ENCODE data around the gene SRSF5. TPM values are rescaled to one million over a fixed set of nuclear protein-coding genes. Genes with fewer than 3 reads are reported as not detected.
"Not testable (repeated sequence)": the region's sequence is repeated elsewhere in the genome, so short reads cannot be mapped to it uniquely, and the experiment has no call there.

The SRSF5 gene
- total and polyA plus RNA-seq, 2 donors, result 315 to 589 TPM

- H3K36me3 ChIP-seq (ENCODE audit: control insufficient read depth in 2 of 2, insufficient read depth in 2 of 2, low read length in 1 of 2); H3K4me1 ChIP-seq (ENCODE audit: control insufficient read depth in 2 of 2, insufficient read depth in 2 of 2, low read length in 2 of 2); H3K4me3 ChIP-seq (ENCODE audit: low read length in 2 of 2); H3K27ac ChIP-seq (ENCODE audit: low read depth in 1 of 2, low read length in 1 of 2); H3K27me3 ChIP-seq (ENCODE audit: control insufficient read depth in 2 of 2, insufficient read depth in 1 of 2, low read length in 1 of 2); DNase-seq (ENCODE audit: low read depth in 6 of 9, low spot score in 9 of 9); H3K9me3 ChIP-seq (ENCODE audit: control insufficient read depth in 2 of 2, insufficient read depth in 1 of 2, low read length in 1 of 2): not testable (repeated sequence)
- WGBS, result 93% methylated on average over 4 of the region's 4 CpGs
Observed at GRCh38 chr14:69736405-69736804, 30.5 kb upstream of the SRSF5 start.

DNA sequence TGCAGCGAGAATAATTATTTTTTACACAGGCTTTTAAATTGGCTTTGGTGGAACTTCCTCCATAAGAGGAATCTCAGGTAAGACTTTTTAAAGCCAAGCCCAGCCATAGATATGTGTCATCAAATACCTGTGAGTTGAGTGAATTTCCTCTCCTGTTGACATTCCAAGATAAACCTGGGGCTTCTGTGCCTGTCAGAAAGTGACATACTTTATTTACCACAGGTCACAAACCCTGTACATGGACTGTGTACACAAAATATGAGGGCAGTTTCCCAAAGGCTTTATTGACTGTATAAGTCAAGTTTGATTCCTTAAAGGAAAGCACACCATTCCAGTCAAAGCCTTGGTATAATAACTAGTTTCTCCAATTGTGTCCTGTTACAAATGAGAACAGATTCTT is 25.9 kb upstream of the SRSF5 start:
- no peak overlapping the region for H3K27ac ChIP-seq (ENCODE audit: low read depth in 1 of 2, low read length in 1 of 2)
- DNase-seq (ENCODE audit: low read depth in 6 of 9, low spot score in 9 of 9), result no peak
- no peak overlapping the region for H3K4me3 ChIP-seq (ENCODE audit: low read length in 2 of 2)
- peaks cover 0 to 7% of the 10 kb centered on the region in 2 donors for H3K9me3 ChIP-seq (ENCODE audit: control insufficient read depth in 2 of 2, insufficient read depth in 1 of 2, low read length in 1 of 2)
- 97% methylated on average over 1 of the region's 1 CpG for whole genome bisulfite sequencing
- H3K27me3 ChIP-seq (ENCODE audit: control insufficient read depth in 2 of 2, insufficient read depth in 1 of 2, low read length in 1 of 2), result no peaks in the 10 kb centered on the region
- no peaks in the 10 kb centered on the region for H3K36me3 ChIP-seq (ENCODE audit: control insufficient read depth in 2 of 2, insufficient read depth in 2 of 2, low read length in 1 of 2)
- no peaks in the 10 kb centered on the region for H3K4me1 ChIP-seq (ENCODE audit: control insufficient read depth in 2 of 2, insufficient read depth in 2 of 2, low read length in 2 of 2)

DNA sequence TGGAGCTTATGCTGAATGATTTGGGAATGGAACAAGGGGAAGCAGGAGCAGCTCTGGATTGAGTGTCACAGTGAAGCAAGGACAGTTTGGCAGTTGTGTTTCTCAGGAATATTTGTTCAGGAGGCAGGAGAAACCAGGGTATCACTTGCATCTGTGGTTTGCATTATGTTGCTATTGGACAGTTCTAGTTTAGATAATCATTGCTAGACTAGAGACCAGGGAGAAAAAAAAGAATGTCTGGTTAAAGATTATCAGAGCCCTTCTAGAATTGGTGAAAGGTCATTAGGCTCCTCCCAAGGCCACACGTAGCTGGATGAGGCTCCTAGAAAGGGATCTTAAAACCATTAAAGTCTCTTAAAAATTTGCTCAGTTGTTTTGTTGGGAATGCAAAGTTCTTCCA is 17.0 kb upstream of the SRSF5 start:
- H3K9me3 ChIP-seq (ENCODE audit: control insufficient read depth in 2 of 2, insufficient read depth in 1 of 2, low read length in 1 of 2), result no peaks in the 10 kb centered on the region
- no peak for DNase-seq (ENCODE audit: low read depth in 6 of 9, low spot score in 9 of 9)
- no peak overlapping the region for H3K27ac ChIP-seq (ENCODE audit: low read depth in 1 of 2, low read length in 1 of 2)
- H3K36me3 ChIP-seq (ENCODE audit: control insufficient read depth in 2 of 2, insufficient read depth in 2 of 2, low read length in 1 of 2), result no peaks in the 10 kb centered on the region
- H3K4me3 ChIP-seq (ENCODE audit: low read length in 2 of 2), result no peak overlapping the region
- H3K27me3 ChIP-seq (ENCODE audit: control insufficient read depth in 2 of 2, insufficient read depth in 1 of 2, low read length in 1 of 2), result no peaks in the 10 kb centered on the region
- 94% methylated on average over 1 of the region's 1 CpG for WGBS
- H3K4me1 ChIP-seq (ENCODE audit: control insufficient read depth in 2 of 2, insufficient read depth in 2 of 2, low read length in 2 of 2), result no peaks in the 10 kb centered on the region

- Histone ChIP-seq H3K27me3 (ENCODE audit: control insufficient read depth in 2 of 2, insufficient read depth in 1 of 2, low read length in 1 of 2) (no peaks in the 10 kb centered on the region), H3K4me3 (ENCODE audit: low read length in 2 of 2) (no peak overlapping the region), H3K27ac (ENCODE audit: low read depth in 1 of 2, low read length in 1 of 2) (no peak overlapping the region), H3K36me3 (ENCODE audit: control insufficient read depth in 2 of 2, insufficient read depth in 2 of 2, low read length in 1 of 2) (no peaks in the 10 kb centered on the region), H3K9me3 (ENCODE audit: control insufficient read depth in 2 of 2, insufficient read depth in 1 of 2, low read length in 1 of 2) (no peaks in the 10 kb centered on the region), H3K4me1 (ENCODE audit: control insufficient read depth in 2 of 2, insufficient read depth in 2 of 2, low read length in 2 of 2) (no peaks in the 10 kb centered on the region)
- WGBS, result 95% methylated on average over 2 of the region's 2 CpGs
- no peak for DNase-seq (ENCODE audit: low read depth in 6 of 9, low spot score in 9 of 9)
Observed at GRCh38 chr14:69750495-69750894, 16.4 kb upstream of the SRSF5 start.

DNA sequence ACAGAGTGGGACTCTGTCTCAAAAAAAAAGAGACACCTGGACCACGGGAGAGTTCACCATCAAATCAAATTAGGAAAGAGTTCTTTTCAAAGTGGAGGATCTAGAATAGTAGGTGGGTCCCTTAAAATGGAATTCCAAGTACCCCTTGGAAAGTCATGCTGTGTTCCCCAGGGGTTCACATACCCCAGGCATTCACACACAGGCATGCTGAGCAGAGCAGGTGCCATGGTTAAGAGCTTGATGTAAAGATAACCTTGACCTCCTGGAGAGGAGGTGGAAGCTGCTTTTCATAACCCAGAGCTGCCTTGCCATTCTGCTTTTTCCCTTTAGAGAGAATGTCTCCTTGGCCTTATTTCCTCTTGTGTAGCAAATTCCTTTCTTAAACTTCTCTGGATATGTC is 14.2 kb upstream of the SRSF5 start:
- WGBS, result 90% methylated on average over 1 of the region's 1 CpG
- Histone ChIP-seq H3K4me3 (ENCODE audit: low read length in 2 of 2) (no peak overlapping the region), H3K9me3 (ENCODE audit: control insufficient read depth in 2 of 2, insufficient read depth in 1 of 2, low read length in 1 of 2) (no peaks in the 10 kb centered on the region), H3K36me3 (ENCODE audit: control insufficient read depth in 2 of 2, insufficient read depth in 2 of 2, low read length in 1 of 2) (no peaks in the 10 kb centered on the region), H3K27me3 (ENCODE audit: control insufficient read depth in 2 of 2, insufficient read depth in 1 of 2, low read length in 1 of 2) (no peaks in the 10 kb centered on the region), H3K27ac (ENCODE audit: low read depth in 1 of 2, low read length in 1 of 2) (no peak overlapping the region), H3K4me1 (ENCODE audit: control insufficient read depth in 2 of 2, insufficient read depth in 2 of 2, low read length in 2 of 2) (no peaks in the 10 kb centered on the region)
- DNase-seq (ENCODE audit: low read depth in 6 of 9, low spot score in 9 of 9), result no peak

DNA sequence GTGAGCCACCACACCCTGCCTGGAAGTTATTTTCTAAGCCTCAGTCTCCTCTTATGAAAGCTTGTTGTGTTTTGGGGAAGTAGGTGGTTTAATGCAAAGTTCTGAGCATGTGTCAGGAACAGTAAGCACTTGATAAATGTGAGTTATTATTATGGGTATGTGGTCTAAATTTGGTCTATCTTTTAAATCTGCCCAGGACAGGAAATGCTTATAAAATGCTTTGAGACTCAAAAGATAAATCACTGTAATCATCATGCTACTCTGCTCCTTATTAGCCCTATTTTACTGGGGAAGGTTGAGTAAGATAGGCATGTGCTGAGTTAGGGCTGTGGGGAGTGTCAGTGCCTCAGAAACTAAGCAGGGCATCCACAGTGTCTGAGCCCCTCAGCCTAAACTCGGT is 13.1 kb upstream of the SRSF5 start:
- 96% methylated on average over 1 of the region's 1 CpG for WGBS
- no peaks in the 10 kb centered on the region for H3K36me3 ChIP-seq (ENCODE audit: control insufficient read depth in 2 of 2, insufficient read depth in 2 of 2, low read length in 1 of 2)
- H3K27me3 ChIP-seq (ENCODE audit: control insufficient read depth in 2 of 2, insufficient read depth in 1 of 2, low read length in 1 of 2), result no peaks in the 10 kb centered on the region
- H3K4me3 ChIP-seq (ENCODE audit: low read length in 2 of 2), result no peak overlapping the region
- H3K27ac ChIP-seq (ENCODE audit: low read depth in 1 of 2, low read length in 1 of 2), result no peak overlapping the region
- no peaks in the 10 kb centered on the region for H3K4me1 ChIP-seq (ENCODE audit: control insufficient read depth in 2 of 2, insufficient read depth in 2 of 2, low read length in 2 of 2)
- H3K9me3 ChIP-seq (ENCODE audit: control insufficient read depth in 2 of 2, insufficient read depth in 1 of 2, low read length in 1 of 2), result no peaks in the 10 kb centered on the region
- no peak for DNase-seq (ENCODE audit: low read depth in 6 of 9, low spot score in 9 of 9)

DNA sequence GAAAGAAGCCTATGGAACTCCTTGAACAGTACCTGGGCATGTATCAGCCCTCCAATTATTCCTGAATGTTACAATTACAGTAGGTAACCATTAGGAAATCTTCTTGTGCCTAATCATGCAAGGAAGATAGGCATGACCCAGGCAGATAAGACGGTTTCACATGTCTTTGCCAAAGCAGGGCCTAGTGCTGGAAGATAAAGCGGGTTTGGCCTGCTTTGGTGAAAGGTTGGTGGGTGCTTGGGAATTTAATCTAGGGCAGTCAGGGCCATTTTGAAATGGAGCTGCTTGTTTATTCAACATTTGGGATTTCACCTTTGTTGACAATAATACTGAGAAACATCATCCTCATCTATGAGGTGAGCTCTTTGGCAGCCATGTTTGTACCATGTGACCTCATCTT is 12.5 kb upstream of the SRSF5 start:
- 74% methylated on average over 2 of the region's 2 CpGs for WGBS
- no peaks in the 10 kb centered on the region for H3K27me3 ChIP-seq (ENCODE audit: control insufficient read depth in 2 of 2, insufficient read depth in 1 of 2, low read length in 1 of 2)
- DNase-seq (ENCODE audit: low read depth in 6 of 9, low spot score in 9 of 9), result no peak

GRCh38 chr14:69755296-69755695 is 11.6 kb upstream of the SRSF5 start:
- no peaks in the 10 kb centered on the region for H3K27me3 ChIP-seq (ENCODE audit: control insufficient read depth in 2 of 2, insufficient read depth in 1 of 2, low read length in 1 of 2)
- no peak for DNase-seq (ENCODE audit: low read depth in 6 of 9, low spot score in 9 of 9)
- H3K36me3 ChIP-seq (ENCODE audit: control insufficient read depth in 2 of 2, insufficient read depth in 2 of 2, low read length in 1 of 2), result no peaks in the 10 kb centered on the region
- no peak overlapping the region for H3K4me3 ChIP-seq (ENCODE audit: low read length in 2 of 2)
- H3K27ac ChIP-seq (ENCODE audit: low read depth in 1 of 2, low read length in 1 of 2), result peak overlapping the region in 1 of 2 donors; percentile 31
- no peaks in the 10 kb centered on the region for H3K4me1 ChIP-seq (ENCODE audit: control insufficient read depth in 2 of 2, insufficient read depth in 2 of 2, low read length in 2 of 2)
- no peaks in the 10 kb centered on the region for H3K9me3 ChIP-seq (ENCODE audit: control insufficient read depth in 2 of 2, insufficient read depth in 1 of 2, low read length in 1 of 2)

More for the DNA sequence above, 12.5 kb upstream of the SRSF5 start:
- no peaks in the 10 kb centered on the region for H3K9me3 ChIP-seq (ENCODE audit: control insufficient read depth in 2 of 2, insufficient read depth in 1 of 2, low read length in 1 of 2)
- H3K4me1 ChIP-seq (ENCODE audit: control insufficient read depth in 2 of 2, insufficient read depth in 2 of 2, low read length in 2 of 2), result no peaks in the 10 kb centered on the region
- H3K4me3 ChIP-seq (ENCODE audit: low read length in 2 of 2), result no peak overlapping the region
- no peak overlapping the region for H3K27ac ChIP-seq (ENCODE audit: low read depth in 1 of 2, low read length in 1 of 2)
- H3K36me3 ChIP-seq (ENCODE audit: control insufficient read depth in 2 of 2, insufficient read depth in 2 of 2, low read length in 1 of 2), result no peaks in the 10 kb centered on the region

DNA sequence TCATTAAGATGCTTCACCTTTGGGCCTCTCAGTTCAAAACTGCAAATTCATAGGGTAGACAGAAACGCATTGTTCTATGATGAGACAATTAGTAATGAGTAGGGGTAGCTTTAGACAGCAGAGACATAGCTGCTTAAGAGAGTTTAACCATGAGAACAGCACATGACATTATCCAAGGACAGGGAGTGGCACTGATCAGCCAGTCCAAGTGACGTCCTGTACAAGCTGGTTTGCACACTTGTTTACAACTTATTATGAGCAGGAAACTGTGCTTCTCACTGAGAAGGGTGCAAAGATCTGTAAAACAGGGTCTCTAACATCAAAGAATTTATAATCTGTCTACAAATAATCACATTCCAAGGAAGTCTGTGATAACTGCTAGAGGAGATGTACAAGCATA is 11.2 kb upstream of the SRSF5 start:
- no peak overlapping the region for H3K4me3 ChIP-seq (ENCODE audit: low read length in 2 of 2)
- no peaks in the 10 kb centered on the region for H3K9me3 ChIP-seq (ENCODE audit: control insufficient read depth in 2 of 2, insufficient read depth in 1 of 2, low read length in 1 of 2)
- WGBS, result 95% methylated on average over 2 of the region's 2 CpGs
- H3K4me1 ChIP-seq (ENCODE audit: control insufficient read depth in 2 of 2, insufficient read depth in 2 of 2, low read length in 2 of 2), result no peaks in the 10 kb centered on the region
- no peaks in the 10 kb centered on the region for H3K27me3 ChIP-seq (ENCODE audit: control insufficient read depth in 2 of 2, insufficient read depth in 1 of 2, low read length in 1 of 2)
- H3K36me3 ChIP-seq (ENCODE audit: control insufficient read depth in 2 of 2, insufficient read depth in 2 of 2, low read length in 1 of 2), result no peaks in the 10 kb centered on the region
- no peak for DNase-seq (ENCODE audit: low read depth in 6 of 9, low spot score in 9 of 9)
- H3K27ac ChIP-seq (ENCODE audit: low read depth in 1 of 2, low read length in 1 of 2), result peak overlapping the region in 1 of 2 donors; percentile 31

DNA sequence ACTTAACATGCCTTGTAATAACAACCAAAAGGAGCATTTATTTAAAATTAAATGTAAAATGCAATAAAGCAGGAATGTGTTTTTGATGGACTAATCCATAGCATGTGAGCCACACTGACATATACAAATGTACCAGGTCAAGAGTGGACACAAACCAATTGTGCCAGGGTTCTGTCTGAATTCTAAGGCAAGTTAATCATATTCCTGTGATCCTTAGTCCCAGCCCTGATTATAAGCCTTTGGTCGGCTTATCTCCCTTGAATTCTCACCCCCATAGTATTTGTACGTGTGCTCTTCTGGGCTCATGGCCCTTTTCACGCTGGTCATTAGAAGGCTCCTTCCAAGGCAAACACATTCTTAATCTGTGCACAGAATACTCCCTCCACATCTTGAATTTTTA is 10.6 kb upstream of the SRSF5 start:
- H3K27ac ChIP-seq (ENCODE audit: low read depth in 1 of 2, low read length in 1 of 2), result no peak overlapping the region

More for the DNA sequence above, 10.6 kb upstream of the SRSF5 start:
- no peaks in the 10 kb centered on the region for H3K4me1 ChIP-seq (ENCODE audit: control insufficient read depth in 2 of 2, insufficient read depth in 2 of 2, low read length in 2 of 2)
- no peaks in the 10 kb centered on the region for H3K36me3 ChIP-seq (ENCODE audit: control insufficient read depth in 2 of 2, insufficient read depth in 2 of 2, low read length in 1 of 2)
- H3K27me3 ChIP-seq (ENCODE audit: control insufficient read depth in 2 of 2, insufficient read depth in 1 of 2, low read length in 1 of 2), result no peaks in the 10 kb centered on the region
- WGBS, result 79% methylated on average over 3 of the region's 3 CpGs
- no peak overlapping the region for H3K4me3 ChIP-seq (ENCODE audit: low read length in 2 of 2)
- DNase-seq (ENCODE audit: low read depth in 6 of 9, low spot score in 9 of 9), result no peak
- H3K9me3 ChIP-seq (ENCODE audit: control insufficient read depth in 2 of 2, insufficient read depth in 1 of 2, low read length in 1 of 2), result no peaks in the 10 kb centered on the region
